Measurements from ENCODE around the gene USH2A. TPM values are rescaled to one million over a fixed set of nuclear protein-coding genes. Genes with fewer than 3 reads are reported as not detected.

The USH2A gene
- total RNA-seq, 1 donor from 2014 or later, result not detected

GRCh38 chr1:215657047-215657446 lies 766.2 kb downstream of the USH2A start:
- Histone ChIP-seq H3K4me1 (peaks cover 4% of the 10 kb centered on the region), H3K4me3 (no peak overlapping the region), H3K9me3 (no peaks in the 10 kb centered on the region), H3K27ac (no peak overlapping the region), H3K27me3 (ENCODE audit: low read depth) (no peaks in the 10 kb centered on the region), H3K36me3 (no peaks in the 10 kb centered on the region)
- no peak for ATAC-seq
- intact Hi-C loops (cut with DNase I), result no loop called here
- no peak for DNase-seq
- no peak for TF ChIP-seq CTCF (IDR thresholded peaks at IDR 0.05)

GRCh38 chr1:215652371-215652770 lies 770.9 kb downstream of the USH2A start:
- no peaks in the 10 kb centered on the region for H3K4me1 ChIP-seq
- H3K9me3 ChIP-seq, result no peaks in the 10 kb centered on the region
- no peak for TF ChIP-seq CTCF (IDR thresholded peaks at IDR 0.05)
- no peaks in the 10 kb centered on the region for H3K27me3 ChIP-seq (ENCODE audit: low read depth)
- intact Hi-C loops (cut with DNase I), result no loop called here
- no peak overlapping the region for H3K4me3 ChIP-seq
- DNase-seq, result no peak
- H3K27ac ChIP-seq, result no peak overlapping the region
- no peaks in the 10 kb centered on the region for H3K36me3 ChIP-seq
- no peak for ATAC-seq

DNA sequence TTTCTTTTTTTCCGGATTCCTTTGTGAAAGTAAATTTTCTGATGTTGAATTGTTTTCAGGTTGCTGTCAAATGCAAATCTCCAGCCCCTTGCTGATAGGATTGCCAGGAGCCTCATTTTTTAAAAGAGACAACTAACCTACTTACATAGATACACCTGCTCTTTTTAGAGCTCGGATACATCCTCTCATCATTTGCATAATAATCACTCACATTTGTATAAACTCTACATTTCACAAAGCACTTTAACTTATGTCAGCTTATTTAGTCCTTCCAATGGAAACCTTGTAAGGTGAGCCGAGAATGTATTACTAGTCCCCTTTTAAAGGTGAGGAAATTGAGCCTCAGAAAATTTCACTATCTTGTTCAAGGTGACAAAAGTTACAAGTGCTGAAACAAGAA lies 771.4 kb downstream of the USH2A start:
- H3K9me3 ChIP-seq, result no peaks in the 10 kb centered on the region
- no peaks in the 10 kb centered on the region for H3K27me3 ChIP-seq (ENCODE audit: low read depth)
- no peak for TF ChIP-seq CTCF (IDR thresholded peaks at IDR 0.05)
- intact Hi-C loops (cut with DNase I), result no loop called here
- no peak overlapping the region for H3K4me3 ChIP-seq
- ATAC-seq, result no peak
- H3K36me3 ChIP-seq, result no peaks in the 10 kb centered on the region
- no peak for DNase-seq
- no peaks in the 10 kb centered on the region for H3K4me1 ChIP-seq
- H3K27ac ChIP-seq, result no peak overlapping the region

GRCh38 chr1:215650446-215651149 lies 772.6 kb downstream of the USH2A start:
- no peak for TF ChIP-seq CTCF (IDR thresholded peaks at IDR 0.05)

GRCh38 chr1:215648957-215649356 lies 774.3 kb downstream of the USH2A start:
- Histone ChIP-seq H3K27me3 (ENCODE audit: low read depth) (no peaks in the 10 kb centered on the region), H3K9me3 (no peaks in the 10 kb centered on the region), H3K4me3 (no peak overlapping the region), H3K4me1 (no peaks in the 10 kb centered on the region), H3K36me3 (no peaks in the 10 kb centered on the region), H3K27ac (no peak overlapping the region)
- DNase-seq, result no peak
- no peak for ATAC-seq
- TF ChIP-seq CTCF (IDR thresholded peaks at IDR 0.05), result no peak
- intact Hi-C loops (cut with DNase I), result no loop called here

More at GRCh38 chr1:215650446-215651149, 772.6 kb downstream of the USH2A start:
- DNase-seq (no peak), ATAC-seq (no peak)
- intact Hi-C loops (cut with DNase I), result no loop called here
- Histone ChIP-seq H3K4me3 (no peak overlapping the region), H3K36me3 (no peaks in the 10 kb centered on the region), H3K27me3 (ENCODE audit: low read depth) (no peaks in the 10 kb centered on the region), H3K4me1 (no peaks in the 10 kb centered on the region), H3K9me3 (no peaks in the 10 kb centered on the region), H3K27ac (no peak overlapping the region)

All from lower lobe of right lung (tissue), 2 donors.